GM18517 (cell line): ENCODE measurements around the gene LPO.
A peak's percentile ranks its signal among the peaks of the same experiment; 100 is the strongest.

Experiments
- ATAC-seq: cut with Tn5 transposase; IDR thresholded peaks from one replicate; pipeline ENCODE4 v1.9.1; 2021; ENCODE audit warnings: mild to moderate bottlenecking, moderate library complexity; ENCODE audit not compliant: unreplicated experiment

LPO gene

GRCh38 chr17:58228679-58229078, 9.7 kb upstream of the LPO start:
- ATAC-seq: no peak

- ATAC-seq: no peak
These were observed 9.0 kb upstream of the LPO start for GRCh38 chr17:58229384-58229783.

- no peak for ATAC-seq
These were observed 8.5 kb upstream of the LPO start for GRCh38 chr17:58229881-58230280.

DNA sequence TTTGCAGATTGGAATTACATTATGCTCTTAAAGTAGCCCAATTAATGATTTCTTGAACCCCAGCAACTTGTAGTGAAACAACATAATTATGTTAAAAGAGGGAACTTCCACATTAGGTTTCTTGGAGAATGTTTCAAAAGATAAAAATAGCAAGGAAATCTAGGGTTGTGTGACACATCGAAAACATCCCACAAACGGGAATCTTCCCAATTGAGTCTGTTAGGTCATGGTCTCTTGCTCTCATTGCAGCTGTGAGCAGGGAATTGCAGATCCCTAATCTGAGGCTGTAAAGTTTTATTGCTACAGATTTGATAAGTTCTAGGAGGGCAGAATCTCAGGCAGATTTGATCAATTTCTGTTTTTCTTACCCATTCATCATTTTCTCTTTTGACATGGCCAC, 6.7 kb upstream of the LPO start:
- ATAC-seq: no peak

GRCh38 chr17:58232707-58233156, 5.7 kb upstream of the LPO start:
- peak; percentile 65 for ATAC-seq

DNA sequence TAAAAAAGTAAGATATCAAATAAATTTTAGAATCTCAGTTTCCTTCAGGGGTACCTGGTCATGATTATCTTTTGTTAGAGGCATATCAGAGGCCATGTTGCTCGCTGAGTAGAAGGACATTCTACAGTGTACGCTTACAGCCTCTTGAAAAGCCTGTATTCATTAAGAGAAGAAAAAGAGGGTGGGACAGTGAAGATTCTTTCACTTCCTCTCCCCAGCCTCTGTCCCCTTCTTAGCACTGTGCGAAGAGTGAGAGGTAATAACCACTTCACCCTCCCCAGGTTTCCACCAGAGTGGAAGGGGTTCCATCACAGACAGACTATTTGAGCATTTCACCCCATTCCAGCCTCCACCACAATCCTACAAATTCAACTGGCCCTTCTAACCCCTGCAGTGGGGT, 4.8 kb upstream of the LPO start:
- ATAC-seq: peak; percentile 69

DNA sequence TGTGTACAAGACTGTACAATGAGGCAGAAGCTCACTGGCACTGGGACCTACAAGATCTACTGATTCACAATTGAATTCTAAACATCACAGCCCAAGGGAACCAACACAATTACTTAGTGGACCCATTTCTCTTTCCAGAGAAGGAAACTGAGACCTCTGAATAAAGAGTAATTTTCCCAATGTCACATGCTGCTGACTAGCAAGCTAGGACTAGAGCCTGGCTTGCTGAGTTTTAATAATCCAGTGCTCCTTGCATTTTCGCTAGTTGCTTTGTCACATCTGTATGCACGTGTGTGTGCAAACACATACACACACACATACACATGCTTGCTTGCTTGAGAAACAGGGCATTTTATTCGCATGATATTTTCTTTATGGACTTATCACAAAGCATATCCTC, 3.9 kb upstream of the LPO start:
- ATAC-seq: no peak

GRCh38 chr17:58235821-58236220, 2.6 kb upstream of the LPO start:
- ATAC-seq: no peak

DNA sequence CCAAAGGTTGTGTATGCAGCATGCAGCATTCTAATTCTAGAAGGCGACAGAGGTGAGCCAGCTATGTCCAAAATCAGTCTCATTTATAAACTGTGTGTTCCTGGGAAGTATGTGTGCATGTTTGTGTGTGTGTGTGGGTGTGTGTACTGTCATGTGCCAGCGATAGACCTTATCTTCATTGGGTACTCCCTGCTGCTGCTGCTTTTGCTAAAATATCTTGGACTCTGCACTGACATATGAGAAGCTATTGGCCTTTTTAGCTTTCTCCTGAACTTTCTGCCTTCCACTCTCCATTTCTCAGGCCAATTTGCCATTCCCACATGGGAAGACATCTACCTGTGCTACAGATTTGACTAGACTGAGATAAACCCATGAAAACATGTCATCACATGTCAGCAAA, 2.0 kb upstream of the LPO start:
- no peak for ATAC-seq

GRCh38 chr17:58239987-58240386, 1.6 kb downstream of the LPO start:
- no peak for ATAC-seq

DNA sequence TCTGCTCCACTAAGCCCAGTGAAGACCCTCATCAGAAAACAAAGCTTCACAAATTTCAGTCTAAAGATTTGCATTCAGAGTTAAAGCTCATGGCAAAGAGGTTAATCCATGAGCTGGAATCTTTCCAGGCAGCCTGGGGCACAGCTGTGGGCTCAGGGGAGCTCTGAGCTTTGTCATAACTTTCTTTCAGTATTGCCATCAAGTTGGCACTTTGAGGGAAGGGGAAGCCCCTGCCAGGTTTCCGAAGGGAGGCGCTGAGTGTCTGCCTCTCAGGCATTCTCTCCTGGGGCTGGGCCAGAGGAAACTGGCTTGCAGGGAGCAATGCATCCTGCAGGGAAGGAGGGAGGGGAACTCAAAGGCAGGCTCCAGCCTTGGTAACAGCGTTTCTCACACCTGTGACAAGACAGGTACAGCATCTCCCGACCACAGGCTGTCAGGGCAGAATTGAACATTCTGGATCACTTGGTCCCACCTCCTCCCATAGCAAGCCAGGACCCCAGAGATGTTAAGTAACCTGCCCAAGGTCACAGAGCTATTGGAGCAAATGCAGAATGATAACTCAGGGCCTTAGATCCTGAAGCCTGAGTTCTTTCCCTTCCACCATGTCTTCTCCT, 3.9 kb downstream of the LPO start:
- ATAC-seq: no peak

- no peak for ATAC-seq
These were observed 6.6 kb downstream of the LPO start for GRCh38 chr17:58244963-58245362.

DNA sequence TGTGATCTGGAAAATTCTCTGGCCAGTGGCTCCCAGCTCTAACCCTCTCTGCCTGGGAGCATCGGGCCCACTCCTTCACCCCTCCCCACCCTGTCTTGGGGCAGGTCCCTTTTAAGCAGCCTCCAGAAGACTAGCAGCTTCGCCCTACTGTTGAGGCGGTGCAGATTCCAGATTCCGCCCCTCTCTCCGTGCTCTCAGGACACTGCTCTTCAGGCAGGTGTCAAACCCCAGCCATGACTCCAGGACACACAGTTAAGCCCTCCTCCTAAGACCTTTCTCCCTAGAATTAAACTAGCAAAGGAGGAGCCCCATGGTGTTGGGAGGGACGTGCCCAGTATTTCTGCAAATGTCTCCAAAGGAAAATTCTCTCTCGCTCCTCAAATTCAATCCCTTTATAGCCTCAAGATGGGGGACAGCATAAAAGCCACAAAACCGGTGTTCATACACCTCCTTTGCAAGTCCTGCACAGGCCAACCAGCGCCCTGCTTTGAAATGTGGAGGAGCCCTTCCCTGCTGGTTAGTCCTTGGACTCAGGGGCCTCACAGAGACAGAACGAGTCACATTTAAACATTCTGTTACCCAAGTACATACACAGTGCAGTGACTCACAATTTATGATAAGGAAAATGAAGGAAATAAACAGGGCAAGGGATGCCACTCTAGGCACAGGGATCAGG, 7.2 kb downstream of the LPO start:
- no peak for ATAC-seq

- no peak for ATAC-seq
These were observed 7.8 kb downstream of the LPO start for GRCh38 chr17:58246104-58246740.

GRCh38 chr17:58246781-58247180, 8.4 kb downstream of the LPO start:
- no peak for ATAC-seq

DNA sequence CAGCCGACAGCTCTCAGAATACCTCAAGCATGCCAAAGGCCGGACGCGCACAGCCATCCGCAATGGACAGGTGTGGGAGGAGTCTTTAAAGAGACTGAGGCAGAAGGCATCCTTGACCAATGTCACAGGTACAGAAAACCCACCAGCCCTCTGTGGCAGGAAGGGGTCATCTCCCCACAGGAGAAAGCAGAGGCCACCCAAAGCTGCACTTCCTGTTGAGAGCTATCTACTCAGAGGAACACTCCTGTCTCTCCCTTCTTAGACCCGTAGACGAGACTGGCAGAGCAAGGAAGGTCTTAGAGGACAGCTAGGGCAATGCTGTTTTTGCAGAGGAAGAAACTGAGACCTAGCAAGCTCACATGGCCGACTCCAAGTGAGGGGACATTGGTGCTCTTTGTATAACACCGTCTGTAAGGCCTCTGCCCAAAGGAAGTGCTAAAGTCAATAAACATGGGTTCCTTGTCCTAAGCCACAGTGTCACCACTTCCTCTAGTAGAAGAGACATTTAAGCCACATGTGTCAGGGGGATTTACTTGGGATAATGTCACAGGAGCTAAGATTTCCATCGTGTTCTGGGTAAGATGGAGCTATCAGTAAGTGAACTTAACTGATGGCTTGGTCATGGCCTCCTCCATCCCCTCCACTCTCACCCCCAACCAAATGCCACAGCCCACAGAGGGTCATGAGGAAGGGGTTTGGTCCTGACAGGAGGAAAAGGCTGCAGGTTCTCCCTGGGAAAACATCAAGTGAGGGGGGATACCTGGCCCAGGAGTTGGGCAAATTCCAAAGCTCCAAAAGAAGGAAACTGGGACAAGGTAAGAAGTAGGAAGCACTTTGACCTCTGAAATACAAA, 9.4 kb downstream of the LPO start:
- no peak for ATAC-seq

DNA sequence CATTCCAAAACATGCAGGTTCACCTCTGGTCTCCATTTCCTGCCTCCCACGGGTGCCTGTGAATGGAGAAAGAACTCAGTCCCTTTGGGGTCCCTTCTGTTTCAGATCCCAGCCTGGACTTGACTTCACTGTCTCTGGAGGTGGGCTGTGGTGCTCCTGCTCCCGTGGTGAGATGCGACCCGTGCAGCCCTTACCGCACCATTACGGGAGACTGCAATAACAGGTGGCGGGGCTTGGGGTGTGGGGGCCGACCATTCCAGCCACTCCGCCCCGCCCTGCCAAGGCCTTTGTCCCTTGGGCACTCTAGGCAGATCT, 10.5 kb downstream of the LPO start:
- no peak for ATAC-seq

- ATAC-seq: no peak
These were observed 11.1 kb downstream of the LPO start for GRCh38 chr17:58249270-58250133.

DNA sequence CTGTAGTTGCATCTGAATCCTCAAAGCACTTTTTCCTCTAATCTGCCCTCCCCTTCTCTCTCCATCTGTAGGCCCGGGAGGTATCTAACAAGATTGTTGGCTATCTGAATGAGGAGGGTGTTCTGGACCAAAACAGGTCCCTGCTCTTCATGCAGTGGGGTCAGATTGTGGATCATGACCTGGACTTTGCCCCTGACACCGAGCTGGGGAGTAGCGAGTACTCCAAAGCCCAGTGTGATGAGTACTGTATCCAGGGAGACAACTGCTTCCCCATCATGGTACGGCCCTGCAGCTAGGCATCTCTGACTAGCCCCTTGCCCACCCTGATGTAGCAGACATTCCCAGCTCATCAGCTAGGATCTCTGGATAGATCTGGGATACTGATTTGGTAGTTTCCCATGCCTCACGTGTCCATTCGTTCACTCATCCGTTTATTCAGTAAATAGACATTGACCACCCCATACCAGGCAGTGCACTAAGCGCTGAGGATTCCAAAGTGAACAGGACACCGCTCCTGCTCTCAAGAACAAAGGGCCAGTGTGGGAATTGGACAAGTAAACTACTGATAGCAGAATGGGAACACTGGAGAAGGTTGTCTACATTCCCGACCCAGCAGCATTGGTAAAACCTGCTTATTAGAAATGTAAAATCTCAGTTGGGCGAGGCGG, 12.1 kb downstream of the LPO start:
- ATAC-seq: no peak

GRCh38 chr17:58252141-58252540, 13.8 kb downstream of the LPO start:
- ATAC-seq: no peak
